ENCODE results near the gene NAGS.

GRCh38 chr17:44023545-44024270 lies 19.3 kb downstream of the NAGS start:
- no peak for TF ChIP-seq CTCF (IDR thresholded peaks at IDR 0.05 in 4 of 5, conservative IDR thresholded peaks at IDR 0.05 in 1 of 5)
- TF ChIP-seq POLR2A (IDR thresholded peaks at IDR 0.05), result no peak
